ENCODE data around the gene TBC1D9.

The TBC1D9 gene

DNA sequence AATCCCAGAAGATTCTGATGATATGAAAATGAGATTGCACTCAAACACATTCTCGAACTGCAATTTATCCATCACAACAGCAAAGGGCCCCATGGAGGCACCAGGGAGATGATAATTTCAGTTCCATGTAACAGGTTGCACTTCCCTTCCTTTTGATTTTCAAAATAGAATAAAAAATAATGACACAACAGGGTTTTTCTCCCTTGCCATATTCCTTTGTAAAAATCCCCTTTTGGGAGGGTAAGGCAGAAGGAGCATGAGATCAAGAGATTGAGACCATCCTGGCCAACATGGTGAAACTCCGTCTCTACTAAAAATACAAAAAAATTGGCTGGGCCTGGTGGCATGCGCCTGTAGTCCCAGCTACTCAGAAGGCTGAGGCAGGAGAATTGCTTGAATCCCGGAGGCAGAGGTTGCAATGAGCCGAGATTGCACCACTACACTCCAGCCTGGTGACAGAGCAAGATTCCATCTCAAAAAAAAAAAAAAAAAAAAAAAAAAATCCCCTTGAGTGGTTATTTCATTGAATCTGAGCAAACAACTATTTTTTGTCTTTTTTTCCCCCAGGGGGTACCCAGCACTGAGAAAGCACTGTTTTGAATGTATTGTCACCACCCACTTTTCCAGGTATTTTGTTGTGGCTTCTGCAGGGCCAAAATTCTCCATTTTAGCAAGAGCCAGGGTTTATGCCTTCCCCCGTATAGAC lies 26.7 kb downstream of the TBC1D9 start:
- TF ChIP-seq, protein P1, sequence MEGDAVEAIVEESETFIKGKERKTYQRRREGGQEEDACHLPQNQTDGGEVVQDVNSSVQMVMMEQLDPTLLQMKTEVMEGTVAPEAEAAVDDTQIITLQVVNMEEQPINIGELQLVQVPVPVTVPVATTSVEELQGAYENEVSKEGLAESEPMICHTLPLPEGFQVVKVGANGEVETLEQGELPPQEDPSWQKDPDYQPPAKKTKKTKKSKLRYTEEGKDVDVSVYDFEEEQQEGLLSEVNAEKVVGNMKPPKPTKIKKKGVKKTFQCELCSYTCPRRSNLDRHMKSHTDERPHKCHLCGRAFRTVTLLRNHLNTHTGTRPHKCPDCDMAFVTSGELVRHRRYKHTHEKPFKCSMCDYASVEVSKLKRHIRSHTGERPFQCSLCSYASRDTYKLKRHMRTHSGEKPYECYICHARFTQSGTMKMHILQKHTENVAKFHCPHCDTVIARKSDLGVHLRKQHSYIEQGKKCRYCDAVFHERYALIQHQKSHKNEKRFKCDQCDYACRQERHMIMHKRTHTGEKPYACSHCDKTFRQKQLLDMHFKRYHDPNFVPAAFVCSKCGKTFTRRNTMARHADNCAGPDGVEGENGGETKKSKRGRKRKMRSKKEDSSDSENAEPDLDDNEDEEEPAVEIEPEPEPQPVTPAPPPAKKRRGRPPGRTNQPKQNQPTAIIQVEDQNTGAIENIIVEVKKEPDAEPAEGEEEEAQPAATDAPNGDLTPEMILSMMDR (IDR thresholded peaks at IDR 0.05; ENCODE audit: borderline replicate concordance, control extremely low read depth, extremely low read depth, insufficient read depth, missing control alignments): no peak
- no peak for DNase-seq (ENCODE audit: low spot score)
- in situ Hi-C loops (cut with MboI; ENCODE audit: low sequenced_read_pairs, unreplicated experiment): no loop called here

DNA sequence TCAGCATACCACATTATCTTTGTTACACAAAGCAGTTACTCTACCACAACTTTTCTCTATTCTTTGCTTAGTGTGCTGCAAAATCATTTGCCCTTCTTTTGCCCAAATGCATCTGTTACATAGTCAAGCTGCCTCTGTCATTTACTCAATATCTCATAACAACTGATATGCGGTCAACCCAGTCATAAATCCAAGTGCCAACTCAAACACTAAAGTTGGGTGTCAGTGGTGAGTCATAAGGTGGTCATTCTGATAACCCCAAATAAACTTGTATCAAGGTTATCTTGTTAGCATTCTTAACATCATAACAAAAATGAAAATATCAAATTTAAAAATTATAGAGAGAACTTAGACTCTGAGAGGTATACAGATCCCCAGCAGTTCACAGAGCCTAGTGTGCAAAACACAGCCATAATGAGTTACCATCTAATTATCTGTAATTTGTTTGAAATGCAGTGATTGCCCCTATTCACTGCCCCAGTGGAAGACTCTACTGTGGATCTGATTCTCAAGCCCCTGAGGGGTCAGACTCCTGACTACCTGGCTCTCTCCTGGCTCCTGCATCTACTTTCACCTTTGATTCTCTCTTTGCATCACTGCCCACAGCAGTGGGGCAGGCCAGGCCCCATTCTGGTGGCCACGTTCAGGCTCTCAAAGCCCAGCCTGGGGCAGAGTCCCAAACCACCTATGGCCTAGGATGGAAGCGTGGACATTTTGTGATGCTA lies 29.2 kb downstream of the TBC1D9 start:
- TF ChIP-seq, protein P1 (IDR thresholded peaks at IDR 0.05; ENCODE audit: borderline replicate concordance, control extremely low read depth, extremely low read depth, insufficient read depth, missing control alignments): no peak
- in situ Hi-C loops (cut with MboI; ENCODE audit: low sequenced_read_pairs, unreplicated experiment): no loop called here
- DNase-seq (ENCODE audit: low spot score): no peak

DNA sequence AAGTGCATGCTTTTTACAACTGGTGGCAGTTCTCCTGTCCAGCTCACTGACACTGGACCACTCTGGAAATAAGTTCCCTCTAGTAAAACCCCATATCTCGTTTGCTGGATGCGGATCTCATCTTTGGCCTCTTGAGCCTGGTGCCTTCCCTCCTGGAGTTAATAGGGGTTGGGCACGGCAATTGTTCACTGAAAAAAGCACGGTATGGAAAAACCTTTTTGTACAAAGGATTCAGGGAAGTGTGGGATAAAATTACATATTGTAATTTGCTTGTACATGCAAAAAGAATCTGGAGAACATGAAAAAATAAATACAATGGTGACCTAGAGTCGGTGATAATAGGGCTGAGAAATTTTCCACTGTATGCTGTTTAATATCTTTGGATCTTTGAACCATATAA lies 30.6 kb downstream of the TBC1D9 start:
- in situ Hi-C loops (cut with MboI; ENCODE audit: low sequenced_read_pairs, unreplicated experiment): no loop called here
- TF ChIP-seq, protein P1 (IDR thresholded peaks at IDR 0.05; ENCODE audit: borderline replicate concordance, control extremely low read depth, extremely low read depth, insufficient read depth, missing control alignments): no peak
- DNase-seq (ENCODE audit: low spot score): no peak

DNA sequence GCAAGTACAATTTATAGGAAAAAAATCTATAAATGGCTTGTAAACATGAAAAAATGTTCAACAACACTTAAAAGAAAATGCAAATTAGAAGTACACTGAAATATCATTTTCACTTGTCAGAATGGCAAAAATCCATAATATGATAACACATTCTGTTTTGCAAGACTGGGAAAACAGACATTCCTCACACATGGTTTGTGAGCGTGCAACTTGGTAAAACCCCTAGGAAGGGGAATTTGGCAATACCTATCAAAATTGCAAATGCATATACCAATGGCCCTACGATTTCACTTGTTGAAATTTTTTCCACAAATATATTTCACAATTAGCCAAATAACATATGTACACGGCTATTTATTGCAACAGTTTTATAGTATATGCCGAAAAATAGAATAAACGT lies 31.4 kb downstream of the TBC1D9 start:
- in situ Hi-C loops (cut with MboI; ENCODE audit: low sequenced_read_pairs, unreplicated experiment): no loop called here
- no peak for DNase-seq (ENCODE audit: low spot score)
- TF ChIP-seq, protein P1 (IDR thresholded peaks at IDR 0.05; ENCODE audit: borderline replicate concordance, control extremely low read depth, extremely low read depth, insufficient read depth, missing control alignments): no peak

DNA sequence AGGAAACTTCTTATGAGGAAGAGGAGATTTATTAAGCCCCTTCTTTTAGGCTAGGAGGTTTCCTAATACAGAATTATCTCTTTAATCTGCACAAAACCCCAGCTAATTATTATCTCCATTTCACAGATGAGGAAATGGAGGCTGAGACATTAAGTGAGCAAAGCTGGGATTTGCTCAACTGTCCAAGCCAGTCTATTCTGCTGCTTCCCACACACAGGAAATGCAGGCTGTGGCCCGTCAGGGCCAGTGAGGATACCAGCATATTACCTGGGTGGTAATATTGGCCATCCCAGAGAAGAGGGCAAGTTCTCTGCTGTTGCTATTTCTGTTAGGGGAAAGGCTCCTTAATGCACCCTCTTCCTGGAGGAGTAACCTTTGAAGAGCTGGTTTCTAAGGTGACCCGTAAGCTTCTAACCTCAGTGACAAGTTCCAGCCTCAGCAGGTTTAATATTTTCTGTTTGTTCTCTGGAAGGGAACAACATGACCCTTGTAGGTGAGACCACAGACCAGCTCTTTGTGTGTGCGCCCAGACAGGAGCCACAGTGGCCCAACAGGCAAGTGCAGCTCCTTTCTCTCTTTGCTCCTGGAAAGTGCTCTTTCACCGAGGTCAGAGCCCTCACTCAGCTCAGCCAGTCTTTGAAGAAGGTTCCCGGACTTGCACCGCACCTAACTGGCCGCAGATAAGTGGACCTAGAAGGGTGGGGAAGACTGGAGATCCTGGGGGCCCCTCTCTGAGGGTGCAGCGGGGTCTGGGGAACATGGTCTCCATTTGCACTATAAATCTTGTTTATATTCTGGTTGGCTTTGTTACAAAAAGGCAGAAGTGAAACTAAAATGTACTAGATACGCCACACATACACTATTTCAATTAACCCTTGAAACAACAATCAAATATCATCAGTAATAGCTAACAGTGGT lies 35.5 kb downstream of the TBC1D9 start:
- in situ Hi-C loops (cut with MboI; ENCODE audit: low sequenced_read_pairs, unreplicated experiment): no loop called here
- TF ChIP-seq, protein P1 (IDR thresholded peaks at IDR 0.05; ENCODE audit: borderline replicate concordance, control extremely low read depth, extremely low read depth, insufficient read depth, missing control alignments): no peak
- DNase-seq (ENCODE audit: low spot score): no peak

DNA sequence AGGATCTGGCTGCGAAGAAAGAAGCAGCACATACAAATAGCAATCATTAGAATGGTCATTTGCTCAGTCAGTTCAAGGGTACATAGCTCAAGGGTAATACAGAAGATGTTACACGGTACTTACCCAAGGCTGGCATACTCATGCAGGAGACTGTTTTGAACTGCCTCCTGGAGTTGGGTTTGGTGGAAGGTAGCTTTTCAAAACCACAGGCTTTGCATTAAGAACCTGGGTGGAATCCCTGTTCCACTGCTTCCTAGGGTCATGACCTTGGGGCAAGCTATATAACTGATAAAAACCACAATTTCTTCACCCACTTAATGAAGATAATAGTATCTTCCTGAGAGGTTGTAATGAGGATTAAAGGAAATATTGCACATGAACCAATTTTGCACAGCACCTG lies 36.5 kb downstream of the TBC1D9 start:
- TF ChIP-seq, protein P1 (IDR thresholded peaks at IDR 0.05; ENCODE audit: borderline replicate concordance, control extremely low read depth, extremely low read depth, insufficient read depth, missing control alignments): no peak
- no peak for DNase-seq (ENCODE audit: low spot score)
- in situ Hi-C loops (cut with MboI; ENCODE audit: low sequenced_read_pairs, unreplicated experiment): no loop called here
